NCI-H460 (cell line): ENCODE results near the gene OGA. TPM values are rescaled to one million over a fixed set of nuclear protein-coding genes. Genes with fewer than 3 reads are reported as not detected.

Experiments used
- DNase-seq: peaks from one replicate; pipeline ENCODE4 v3.0.0-alpha.2; 2016; ENCODE audit warnings: low read depth; ENCODE audit errors: extremely low read depth
- total RNA-seq: library from RNA; depleted of rRNA; stranded (reverse); fragments of >200 nt; shearing (Covaris generic); gene quantifications from 2 replicates; pipeline ENCODE4 v1.2.3, GENCODE V29; 2014

The OGA gene
- total RNA-seq, 1 experiment from 2014 or later: 96.2 TPM

DNA sequence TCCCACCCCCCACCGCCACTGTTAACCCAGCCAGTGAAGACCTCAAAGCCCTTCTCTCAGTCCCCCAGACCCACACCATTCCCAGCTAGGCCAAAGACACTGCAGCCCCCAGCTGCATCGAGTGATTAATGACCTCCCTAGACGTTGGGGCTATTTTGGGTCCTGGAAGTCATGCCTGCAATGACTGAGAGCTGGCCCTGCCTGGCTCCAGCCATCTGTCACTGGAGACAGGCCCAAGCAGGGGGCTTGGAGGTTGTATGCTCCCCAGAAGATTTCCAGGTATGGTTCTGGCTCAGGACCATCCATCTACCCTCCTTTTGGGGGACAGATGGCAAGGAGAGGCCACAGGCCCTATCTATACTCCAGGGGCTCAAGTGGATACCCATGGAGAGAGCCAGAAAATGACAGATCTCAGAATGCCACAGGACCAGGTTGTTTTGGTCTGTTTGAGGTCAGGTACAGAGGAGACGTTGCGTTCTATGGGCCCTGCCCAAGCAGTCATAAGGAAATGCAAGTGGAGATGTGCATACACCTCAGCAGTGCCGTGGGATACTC, 20.2 kb upstream of the OGA start:
- no peak for DNase-seq

- no peak for DNase-seq
These were observed 19.5 kb upstream of the OGA start for GRCh38 chr10:101837748-101838147.

DNA sequence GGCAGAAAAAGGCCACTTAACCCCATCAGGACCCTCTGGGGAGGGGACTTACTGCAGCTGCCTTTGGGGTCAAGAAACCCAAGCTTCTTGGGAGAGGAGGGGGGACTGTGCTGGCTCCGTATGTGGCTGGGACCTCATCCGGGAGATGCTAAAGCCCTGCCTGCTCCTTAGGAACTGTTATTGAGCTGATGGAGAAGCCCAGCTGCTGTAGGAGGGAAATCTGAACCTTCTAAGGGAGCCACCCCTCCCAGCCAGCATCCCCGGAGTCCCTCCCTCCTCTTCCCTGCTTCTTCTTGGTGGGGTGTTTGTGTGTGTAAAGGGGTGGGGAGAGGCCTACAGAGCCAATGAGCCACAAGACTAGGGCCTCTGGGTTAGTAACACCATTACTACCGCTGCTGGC, 17.1 kb upstream of the OGA start:
- DNase-seq: no peak

DNA sequence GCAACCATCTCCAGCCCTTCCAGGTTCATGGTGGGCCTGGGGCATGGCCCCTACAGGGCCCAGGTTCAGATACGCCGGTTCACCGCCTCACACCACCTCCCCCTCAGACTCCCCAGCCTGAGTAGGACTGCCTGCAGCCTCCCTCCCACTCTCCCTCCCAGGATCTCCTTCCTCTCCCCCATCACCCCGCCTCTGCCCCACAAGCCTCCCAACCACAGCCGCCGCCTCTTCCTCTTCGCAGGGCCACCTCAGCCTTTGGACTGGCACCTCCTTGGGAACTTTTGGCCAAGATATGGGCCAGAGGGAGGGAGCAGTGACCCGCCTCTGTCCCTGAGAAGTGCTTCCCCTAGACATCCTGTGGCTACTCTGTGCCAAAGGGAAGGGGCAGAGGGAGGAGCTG, 16.1 kb upstream of the OGA start:
- DNase-seq: no peak

GRCh38 chr10:101833466-101833865, 15.2 kb upstream of the OGA start:
- no peak for DNase-seq

DNA sequence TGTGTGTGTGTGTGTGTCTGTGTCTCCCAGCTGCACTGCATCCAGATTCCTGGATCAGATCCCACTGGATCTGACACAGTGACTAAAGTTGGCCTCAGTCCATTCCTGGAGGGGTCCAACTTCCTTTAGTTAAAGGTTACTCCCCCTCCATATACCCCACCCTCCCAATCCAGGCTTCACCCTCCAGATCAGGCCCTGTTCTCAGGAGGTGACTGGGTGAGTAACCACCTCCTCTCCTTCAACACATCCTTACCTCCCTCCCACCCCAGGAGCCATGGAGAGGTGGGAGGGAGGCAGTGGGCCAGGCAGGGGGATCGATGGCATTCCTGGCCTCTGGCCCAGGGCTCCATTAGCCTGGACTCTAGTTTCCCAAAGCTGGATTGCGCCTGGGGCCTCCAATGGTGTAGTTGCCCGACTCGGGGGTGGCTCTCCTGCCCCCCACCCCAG, 14.1 kb upstream of the OGA start:
- no peak for DNase-seq

GRCh38 chr10:101831169-101831811, 13.0 kb upstream of the OGA start:
- no peak for DNase-seq

DNA sequence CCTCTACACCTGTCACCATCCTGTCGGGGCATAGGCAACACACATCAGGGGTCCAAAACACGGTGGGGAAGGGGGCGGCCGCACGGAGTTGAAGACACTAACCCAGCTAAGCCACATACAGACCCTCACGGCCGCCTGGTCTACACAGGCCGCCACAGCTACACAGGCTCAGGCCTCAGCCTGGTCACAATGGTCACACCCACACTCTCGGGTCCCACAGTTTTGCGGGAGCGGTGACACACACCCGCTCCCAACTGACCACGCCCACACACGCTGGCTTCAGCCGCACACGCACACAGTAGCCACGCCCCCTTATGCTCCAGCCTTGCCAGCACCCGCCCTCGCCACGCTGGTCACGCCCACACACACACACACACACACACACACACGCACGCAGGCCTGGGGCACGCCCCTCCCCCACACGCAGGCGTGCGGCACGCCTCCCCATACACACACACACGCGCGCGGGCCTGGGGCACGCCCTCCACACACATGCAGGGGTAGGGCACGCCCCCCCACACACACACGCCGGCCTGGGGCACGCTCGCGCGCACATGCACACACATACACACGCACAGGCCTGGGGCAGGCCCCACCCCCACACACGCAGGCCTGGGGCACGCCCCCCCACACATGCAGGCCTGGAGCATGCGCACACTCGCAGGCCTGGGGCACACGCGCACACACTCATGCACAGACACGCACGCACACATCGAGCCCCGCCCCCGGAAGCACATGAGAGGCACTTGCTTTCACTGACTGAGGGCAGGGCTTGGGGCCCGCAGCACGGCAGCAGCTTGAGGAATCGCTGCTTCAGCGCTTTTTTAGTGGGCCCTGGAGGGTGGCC, 12.3 kb upstream of the OGA start:
- peak; percentile 79 for DNase-seq

GRCh38 chr10:101829561-101830315, 11.5 kb upstream of the OGA start:
- DNase-seq: no peak

GRCh38 chr10:101828766-101829551, 10.7 kb upstream of the OGA start:
- DNase-seq: no peak

DNA sequence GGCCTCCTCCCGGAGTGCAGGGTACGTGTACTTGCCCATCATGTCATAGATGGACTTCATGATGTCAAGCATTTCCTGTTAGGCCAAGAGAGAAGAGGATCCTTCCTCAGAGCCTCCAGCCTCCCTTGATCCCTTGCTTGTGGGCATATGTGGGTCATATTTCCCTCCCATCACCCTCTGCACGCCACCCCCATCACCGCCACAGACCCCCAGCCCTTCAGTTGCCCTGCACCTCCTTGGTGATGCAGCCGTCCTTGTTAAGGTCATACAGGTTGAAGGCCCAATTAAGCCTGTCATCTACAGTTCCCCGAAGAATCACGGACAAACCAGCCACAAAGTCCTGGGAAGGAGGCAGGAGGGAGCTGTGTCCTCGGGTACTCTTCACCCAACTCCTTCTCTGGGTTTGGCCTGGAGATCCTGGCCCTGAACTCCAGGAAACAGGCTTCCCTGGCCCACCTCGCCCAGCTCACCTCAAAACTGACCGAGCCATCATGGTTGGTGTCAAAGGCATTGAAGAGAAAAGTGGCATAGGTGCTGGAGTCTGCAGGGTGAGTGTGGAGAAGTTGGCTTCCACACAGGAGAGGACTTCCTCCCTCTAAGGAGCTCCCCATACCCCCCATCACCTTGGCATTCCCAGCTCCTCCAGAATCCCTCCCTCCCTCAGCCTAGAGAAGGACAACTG, 9.8 kb upstream of the OGA start:
- DNase-seq: no peak

GRCh38 chr10:101826852-101827434, 8.7 kb upstream of the OGA start:
- DNase-seq: no peak

GRCh38 chr10:101824736-101825135, 6.5 kb upstream of the OGA start:
- DNase-seq: no peak

DNA sequence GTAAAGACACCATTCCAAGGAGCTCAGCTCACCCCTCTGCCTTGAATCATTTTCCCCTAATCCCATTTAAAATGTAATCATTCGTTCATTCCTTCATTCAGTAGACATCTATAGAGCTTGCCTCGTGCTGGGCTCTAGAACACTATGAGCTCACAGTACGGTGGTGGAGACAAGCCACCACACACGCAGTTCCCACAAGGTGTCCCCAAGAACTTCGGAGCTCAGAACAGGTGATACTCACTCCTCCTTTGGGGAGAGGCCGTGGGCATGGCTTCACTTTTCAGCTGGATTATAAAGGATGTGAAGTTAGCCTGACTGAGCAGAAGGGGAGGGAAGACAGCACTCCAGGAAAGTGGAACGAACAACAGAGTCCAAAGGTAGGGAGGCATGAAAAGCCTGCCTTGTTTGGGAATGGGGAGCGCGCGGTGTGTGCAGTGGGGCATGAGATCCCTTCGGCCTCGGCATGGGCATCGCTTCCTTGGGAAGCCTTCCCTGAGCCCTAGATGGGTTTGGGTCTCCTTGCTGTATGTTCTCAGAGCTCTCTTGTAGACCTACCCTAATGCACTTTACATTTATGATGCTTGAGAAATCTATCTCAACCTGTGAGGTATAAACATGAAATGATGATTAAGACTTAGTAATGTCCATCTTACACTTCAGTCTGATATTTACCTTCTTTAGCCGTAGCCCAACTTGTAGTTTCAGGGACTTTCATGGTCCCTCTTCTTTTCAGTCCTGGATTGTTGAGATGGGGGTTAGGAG, 809 bp upstream of the OGA start:
- DNase-seq: no peak

DNA sequence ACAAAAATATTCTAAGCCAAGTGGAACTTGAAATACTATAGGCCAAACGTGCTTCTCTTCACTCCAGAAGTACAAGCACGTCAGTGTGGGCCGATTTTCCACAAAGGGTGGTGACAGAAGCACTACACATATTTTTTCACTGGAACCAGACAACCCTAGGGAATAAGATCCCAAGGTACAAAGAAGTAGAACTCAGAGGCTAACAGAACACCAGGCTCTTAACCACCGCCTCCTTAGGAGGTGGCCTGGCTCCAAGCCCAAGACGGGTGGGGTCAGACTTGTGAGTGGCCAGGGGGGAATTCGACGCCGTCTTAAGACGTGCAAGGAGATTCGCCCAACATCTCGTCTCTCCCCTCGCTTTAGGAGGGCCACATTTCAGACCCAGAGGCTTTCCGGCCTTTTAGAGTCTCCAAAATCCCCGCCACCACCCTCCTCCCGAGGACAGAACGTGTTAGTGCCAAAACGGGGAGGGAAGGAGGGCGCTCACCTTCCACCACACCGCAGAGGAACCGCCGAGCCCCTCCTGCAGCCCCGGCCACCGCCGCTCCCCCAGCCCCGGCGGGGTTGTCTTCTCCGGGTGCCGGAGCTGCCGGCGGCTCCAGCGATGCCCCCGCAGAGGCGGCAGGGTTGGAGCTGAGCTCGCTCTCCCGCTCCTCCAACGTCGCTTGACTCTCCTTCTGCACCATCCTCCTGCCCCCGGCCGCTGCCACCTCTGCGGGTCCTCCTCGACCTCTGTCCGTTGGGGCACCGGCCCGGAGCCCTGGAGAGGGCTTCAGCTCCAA, 716 bp downstream of the OGA start:
- peak; percentile 87 for DNase-seq

DNA sequence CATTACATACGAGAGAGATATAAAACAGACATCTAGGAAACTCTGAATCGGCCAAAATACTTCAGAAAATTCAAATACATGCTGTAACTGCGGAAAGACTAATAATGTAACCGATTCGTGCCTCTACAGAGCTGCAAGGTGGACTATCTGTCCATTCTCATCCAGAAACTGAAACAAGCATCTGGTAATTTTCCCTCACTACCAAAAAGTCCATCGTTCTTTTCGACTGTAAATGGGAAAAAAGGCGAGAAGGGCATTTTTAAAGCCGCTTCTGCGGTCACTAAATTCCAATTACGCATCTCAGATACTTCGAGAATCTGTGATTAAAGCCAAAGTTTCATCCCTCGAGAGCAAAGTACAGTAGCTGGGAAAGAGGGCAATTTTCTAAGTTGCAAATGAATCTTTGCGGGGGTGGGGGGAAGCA, 1.3 kb downstream of the OGA start:
- no peak for DNase-seq

GRCh38 chr10:101816376-101816775, 1.9 kb downstream of the OGA start:
- DNase-seq: no peak
